K562 (cell line): ENCODE results near the gene GNAL. TPM values are rescaled to one million over a fixed set of nuclear protein-coding genes. Genes with fewer than 3 reads are reported as not detected.
"Not testable (repeated sequence)": the region's sequence is repeated elsewhere in the genome, so short reads cannot be mapped to it uniquely, and the experiment has no call there.

Experiments
- ATAC-seq: fragments of 200-7000 bp; cut with Tn5 transposase; 3 replicates; pipeline ENCODE4 v1.9.1; 2020; ENCODE audit warnings: moderate library complexity
- BruUV-seq: library from RNA; stranded (reverse); fragments of 400-500 nt; replicated peaks from 2 replicates; lab custom pipeline; 2021; lab: Mats Ljungman, UMichigan
- CTCF ChIA-PET: fragments of 300-600 bp; formaldehyde crosslinking; extraction: SDS; loops from one replicate; lab custom pipeline; 2021; ENCODE audit warnings: low intra/inter-chr PET ratio; lab: Yijun Ruan, JAX
- POLR2A ChIA-PET: fragments of 300-600, 350-650 bp; sonication (Branson Sonifier 250); formaldehyde crosslinking; extraction: SDS; loops from one replicate; lab custom pipeline; 2021; ENCODE audit warnings: antibody characterized with exemption, inconsistent platforms; lab: Yijun Ruan, JAX
- DNase-seq, 4 experiments: peaks; one replicate each; pipeline versions ENCODE4 v3.0.0 to v3.0.0-alpha.2; 2011 to 2018; ENCODE audit warnings: low spot score in 3 of 4, mixed read lengths in 3 of 4; ENCODE audit errors: extremely low read depth in 1 of 4
- FAIRE-seq: peaks from 2 replicates; lab custom pipeline; 2011; peaks lifted over from hg19 to GRCh38; lab: Jason Lieb, UNC
- H2AFZ ChIP-seq: 2 replicates; pipeline ENCODE4 v1.6.0; 2011; ENCODE audit warnings: low read depth, low read length, control low read depth, inconsistent platforms
- H3K27ac ChIP-seq: fragments of 200-600 bp; 3 replicates; pipeline ENCODE4 v1.8.0; 2011; ENCODE audit warnings: low read depth, mild to moderate bottlenecking, control low read depth, inconsistent platforms, low read length, moderate library complexity, mixed read lengths; ENCODE audit errors: extremely low read depth
- H3K27me3 ChIP-seq, 2 experiments: fragments of 300-600 bp in 1 of 2; 2 replicates in 1 of 2; 3 replicates in 1 of 2; pipeline versions ENCODE4 v1.6.0 to v1.8.0; 2011; ENCODE audit warnings: inconsistent platforms in 2 of 2, low read length in 2 of 2, mild to moderate bottlenecking in 1 of 2, mixed read lengths in 1 of 2, moderate library complexity in 1 of 2; ENCODE audit not compliant: control insufficient read depth in 2 of 2, insufficient read depth in 2 of 2
- H3K36me3 ChIP-seq: fragments of 300-600 bp; 3 replicates; pipeline ENCODE4 v1.8.0; 2011; ENCODE audit warnings: mild to moderate bottlenecking, low read length, inconsistent platforms; ENCODE audit not compliant: control insufficient read depth, insufficient read depth
- H3K4me1 ChIP-seq, 2 experiments: fragments of 200-600 bp in 1 of 2; replicated peaks in 1 of 2; 2 replicates in 1 of 2; 3 replicates in 1 of 2; pipeline versions ENCODE4 v1.5.1 to v1.8.0; 2011; ENCODE audit warnings: inconsistent platforms in 2 of 2, low read length in 2 of 2, mild to moderate bottlenecking in 1 of 2, mixed read lengths in 1 of 2, moderate library complexity in 1 of 2; ENCODE audit not compliant: control insufficient read depth in 2 of 2, insufficient read depth in 2 of 2
- H3K4me2 ChIP-seq: 2 replicates; pipeline ENCODE4 v1.6.1; 2011; ENCODE audit warnings: low read length, control low read depth, inconsistent platforms, mixed read lengths; ENCODE audit not compliant: insufficient read depth
- H3K4me3 ChIP-seq: fragments of 200-600 bp; sonication (generic), shearing (Covaris generic); 2 replicates; pipeline ENCODE4 v1.5.1; 2016; ENCODE audit warnings: control low read depth, inconsistent platforms
- H3K79me2 ChIP-seq: fragments of 200-600 bp; 3 replicates; pipeline ENCODE4 v1.8.0; 2011; ENCODE audit warnings: low read length, inconsistent platforms; ENCODE audit not compliant: control insufficient read depth, insufficient read depth
- H3K9ac ChIP-seq, 2 experiments: 2 replicates each; pipeline versions ENCODE4 v1.6.0 to v1.6.1; 2011; ENCODE audit warnings: low read depth in 2 of 2, low read length in 2 of 2, control low read depth in 1 of 2, inconsistent platforms in 1 of 2, mild to moderate bottlenecking in 1 of 2, mixed read lengths in 1 of 2; ENCODE audit not compliant: insufficient read depth in 1 of 2
- H3K9me1 ChIP-seq: one replicate; pipeline ENCODE4 v1.6.0; 2011; ENCODE audit warnings: inconsistent platforms, mild to moderate bottlenecking, low read length, moderate library complexity; ENCODE audit not compliant: control insufficient read depth, insufficient read depth
- H3K9me3 ChIP-seq: replicated peaks from 2 replicates; pipeline ENCODE4 v1.5.1; 2011; ENCODE audit warnings: low read depth, low read length, inconsistent platforms; ENCODE audit not compliant: control insufficient read depth, insufficient read depth
- H4K20me1 ChIP-seq: replicated peaks from 2 replicates; pipeline ENCODE4 v1.6.1; 2011; ENCODE audit warnings: low read length, inconsistent platforms, mixed read lengths; ENCODE audit not compliant: control insufficient read depth, insufficient read depth
- E2F6 ChIP-seq, 2 experiments: IDR thresholded peaks; 2 replicates each; pipeline ENCODE4 v1.6.1; 2011; ENCODE audit warnings: borderline replicate concordance in 1 of 2, control low read depth in 1 of 2, low read depth in 1 of 2, low read length in 1 of 2, mild to moderate bottlenecking in 1 of 2, mixed read lengths in 1 of 2, moderate library complexity in 1 of 2; ENCODE audit not compliant: insufficient read depth in 1 of 2, insufficient read length in 1 of 2, poor library complexity in 1 of 2, severe bottlenecking in 1 of 2; ENCODE audit errors: extremely low read depth in 1 of 2
- WGBS: fragments of 100-300 bp; shearing (Covaris generic); methylation state at CpG from one replicate; pipeline ENCODE4 v1.1.6; 2016; ENCODE audit warnings: low coverage, mixed read lengths; ENCODE audit not compliant: insufficient coverage; ENCODE audit errors: missing lambda C conversion rate; 5-methylcytosine and 5-hydroxymethylcytosine counted together
- in situ Hi-C: fragments of 300-500 bp; cut with MboI; formaldehyde crosslinking; loops from 4 replicates; pipeline ENCODE4 v1.15.0; 2018; ENCODE audit warnings: inconsistent platforms, mixed read lengths
- intact Hi-C: fragments of 100-400 bp; cut with micrococcal nuclease; formaldehyde crosslinking; loops from 2 replicates; pipeline ENCODE4 v1.14.2; 2022
- polyA plus RNA-seq, 8 experiments: library from polyadenylated mRNA; depleted of rRNA in 4 of 8; stranded (reverse) in 5 of 8; unstranded in 3 of 8; fragments of >200 nt; fragmentation: Nextera tagmentation in 2 of 8; fragmentation: Illumina TruSeq in 1 of 8; extraction: Ambion mirVana in 2 of 8; extraction: Trizol in 1 of 8; gene quantifications; 2 replicates each; pipeline versions ENCODE4 v1.2.1 to v1.2.3, GENCODE V29; 2011 to 2014; ENCODE audit warnings: inconsistent platforms in 1 of 8, missing spikeins in 1 of 8
- total RNA-seq, 7 experiments: library from RNA; depleted of rRNA in 6 of 7; stranded (reverse); fragments of >200 nt in 6 of 7; fragmentation: Illumina TruSeq in 2 of 7; extraction: Trizol in 2 of 7; gene quantifications; 2 replicates each; pipeline versions ENCODE4 v1.2.1 to v1.2.3, GENCODE V29; 2011 to 2021; ENCODE audit warnings: low replicate concordance in 1 of 7
- TF ChIP-seq, protein P1 (sequence below): sonication (generic); formaldehyde crosslinking; IDR thresholded peaks from 2 replicates; pipeline ENCODE4 v1.8.1; 2023; ENCODE audit warnings: mild to moderate bottlenecking, missing genetic modification reagents

The GNAL gene
- total and polyA plus RNA-seq, 9 of the 15 experiments (the other 6 are each of a cell fraction or from before 2014, with no cell fraction given): under 0.01 to 0.10 (median 0.01) TPM; not detected in 5

GRCh38 chr18:11689669-11690565, 853 bp downstream of the GNAL start:
- 9% methylated on average over 22 of the region's 72 CpGs for WGBS
- no peak overlapping the region for H3K27ac ChIP-seq
- ATAC-seq: peak; percentile 60

GRCh38 chr18:11690660-11691059, 1.6 kb downstream of the GNAL start:
- H3K9me1 ChIP-seq, POLR2A ChIA-PET, H4K20me1 ChIP-seq, H3K27ac ChIP-seq, intact Hi-C loops, BruUV-seq, H3K9ac ChIP-seq, DNase-seq, H3K4me3 ChIP-seq, H3K4me2 ChIP-seq, in situ Hi-C loops, H3K79me2 ChIP-seq, FAIRE-seq, H2AFZ ChIP-seq, H3K36me3 ChIP-seq, ATAC-seq, H3K9me3 ChIP-seq: not testable (repeated sequence)
- H3K27me3 ChIP-seq: peaks cover 21 to 37% of the 10 kb centered on the region in 2 experiments; a peak in 4 of 5 replicates
- peaks cover 0 to 13% of the 10 kb centered on the region in 2 experiments; a peak in 2 of 5 replicates for H3K4me1 ChIP-seq
- WGBS: 0% methylated on average over 3 of the region's 5 CpGs
- CTCF ChIA-PET: interaction anchor here (0.6 kb wide), 1 partner anchor 1886 kb away, joined by 5 read pairs; no protein-coding TSS in a partner anchor

More at GRCh38 chr18:11689669-11690565, 853 bp downstream of the GNAL start:
- intact Hi-C loops (no loop called here), in situ Hi-C loops (no loop called here)
- no peaks in the 10 kb centered on the region for H4K20me1 ChIP-seq
- no TSS peak for BruUV-seq
- no peaks in the 10 kb centered on the region for H3K36me3 ChIP-seq
- DNase-seq (no peak), FAIRE-seq (no peak)
- TF ChIP-seq E2F6 (IDR thresholded peaks at IDR 0.05; ENCODE audit: borderline replicate concordance in 1 of 2, extremely low read depth in 1 of 2, insufficient read depth in 1 of 2, insufficient read length in 1 of 2, low read depth in 1 of 2, low read length in 1 of 2, poor library complexity in 1 of 2, severe bottlenecking in 1 of 2): peak in 1 of 2 experiments; percentile 34
- TF ChIP-seq, protein P1, sequence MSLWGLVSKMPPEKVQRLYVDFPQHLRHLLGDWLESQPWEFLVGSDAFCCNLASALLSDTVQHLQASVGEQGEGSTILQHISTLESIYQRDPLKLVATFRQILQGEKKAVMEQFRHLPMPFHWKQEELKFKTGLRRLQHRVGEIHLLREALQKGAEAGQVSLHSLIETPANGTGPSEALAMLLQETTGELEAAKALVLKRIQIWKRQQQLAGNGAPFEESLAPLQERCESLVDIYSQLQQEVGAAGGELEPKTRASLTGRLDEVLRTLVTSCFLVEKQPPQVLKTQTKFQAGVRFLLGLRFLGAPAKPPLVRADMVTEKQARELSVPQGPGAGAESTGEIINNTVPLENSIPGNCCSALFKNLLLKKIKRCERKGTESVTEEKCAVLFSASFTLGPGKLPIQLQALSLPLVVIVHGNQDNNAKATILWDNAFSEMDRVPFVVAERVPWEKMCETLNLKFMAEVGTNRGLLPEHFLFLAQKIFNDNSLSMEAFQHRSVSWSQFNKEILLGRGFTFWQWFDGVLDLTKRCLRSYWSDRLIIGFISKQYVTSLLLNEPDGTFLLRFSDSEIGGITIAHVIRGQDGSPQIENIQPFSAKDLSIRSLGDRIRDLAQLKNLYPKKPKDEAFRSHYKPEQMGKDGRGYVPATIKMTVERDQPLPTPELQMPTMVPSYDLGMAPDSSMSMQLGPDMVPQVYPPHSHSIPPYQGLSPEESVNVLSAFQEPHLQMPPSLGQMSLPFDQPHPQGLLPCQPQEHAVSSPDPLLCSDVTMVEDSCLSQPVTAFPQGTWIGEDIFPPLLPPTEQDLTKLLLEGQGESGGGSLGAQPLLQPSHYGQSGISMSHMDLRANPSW (CRISPR knock-in tag): no peak
- ChIA-PET CTCF (interaction anchor here (0.6 kb wide), 1 partner anchor 1885 kb away, joined by 5 read pairs; no protein-coding TSS in a partner anchor), POLR2A (interaction anchor here (0.5 kb wide), 1 partner anchor 15 kb away, joined by 3 read pairs; no protein-coding TSS in a partner anchor)
- H3K9me3 ChIP-seq: no peaks in the 10 kb centered on the region; the same call in 1 of the 2 replicates
- 0 out of 2 replicates have a peak overlapping the region, but pooled peaks have one; percentile 16 for H2AFZ ChIP-seq
- H3K27me3 ChIP-seq: peaks cover 20 to 33% of the 10 kb centered on the region in 2 experiments; a peak in 4 of 5 replicates
- peaks cover 0 to 13% of the 10 kb centered on the region in 2 experiments; a peak in 2 of 5 replicates for H3K4me1 ChIP-seq
- no peaks in the 10 kb centered on the region for H3K9me1 ChIP-seq
- no peak overlapping the region for H3K4me3 ChIP-seq
- no peaks in the 10 kb centered on the region for H3K79me2 ChIP-seq
- H3K9ac ChIP-seq: no peak overlapping the region
- no peak overlapping the region; the same call in 1 of the 2 replicates for H3K4me2 ChIP-seq
